HepG2 (cell line): ENCODE measurements around the gene KIAA1549. TPM values are rescaled to one million over a fixed set of nuclear protein-coding genes. Genes with fewer than 3 reads are reported as not detected.

Source experiments
- ATAC-seq: fragments of 200-7000 bp; cut with Tn5 transposase; 3 replicates; pipeline ENCODE4 v1.9.1; 2020; ENCODE audit warnings: mild to moderate bottlenecking, moderate library complexity
- BruUV-seq: library from RNA; stranded (reverse); fragments of 400-500 nt; replicated peaks from 2 replicates; lab custom pipeline; 2021; lab: Mats Ljungman, UMichigan
- CTCF ChIA-PET: fragments of 300-600 bp; formaldehyde crosslinking; extraction: SDS; loops from one replicate; lab custom pipeline; 2021; ENCODE audit warnings: low total read pairs, inconsistent platforms, low intra/inter-chr PET ratio; lab: Yijun Ruan, JAX
- POLR2A ChIA-PET: fragments of 350-600 bp; sonication (Branson Sonifier 250); formaldehyde crosslinking; loops from one replicate; lab custom pipeline; 2020; ENCODE audit warnings: antibody characterized with exemption, inconsistent platforms; lab: Yijun Ruan, JAX
- DNase-seq: peaks from one replicate; pipeline ENCODE4 v3.0.0-alpha.2; 2015; ENCODE audit warnings: low spot score
- FAIRE-seq: peaks from 3 replicates; lab custom pipeline; 2011; peaks lifted over from hg19 to GRCh38; lab: Jason Lieb, UNC
- H2AFZ ChIP-seq: one replicate; pipeline ENCODE4 v1.6.1; 2011; ENCODE audit warnings: low read length, inconsistent platforms
- H3K27ac ChIP-seq: fragments of 300-600 bp; 3 replicates; pipeline ENCODE4 v1.8.0; 2011; ENCODE audit warnings: mixed run types, mild to moderate bottlenecking, mixed read lengths, low read length, inconsistent platforms; ENCODE audit not compliant: insufficient read depth; ENCODE audit errors: extremely low read length
- H3K27me3 ChIP-seq, 2 experiments: fragments of 200-600 bp in 1 of 2; 2 replicates in 1 of 2; 3 replicates in 1 of 2; pipeline versions ENCODE4 v1.6.0 to v1.8.0; 2011; ENCODE audit warnings: low read length in 2 of 2, mild to moderate bottlenecking in 2 of 2, moderate library complexity in 2 of 2, inconsistent platforms in 1 of 2; ENCODE audit not compliant: insufficient read depth in 2 of 2, control insufficient read depth in 1 of 2
- H3K36me3 ChIP-seq, 2 experiments: fragments of 200-600 bp in 1 of 2; replicated peaks in 1 of 2; 2 replicates in 1 of 2; 3 replicates in 1 of 2; pipeline versions ENCODE4 v1.5.1 to v1.8.0; 2011; ENCODE audit warnings: low read length in 2 of 2, inconsistent platforms in 1 of 2; ENCODE audit not compliant: insufficient read depth in 2 of 2, control insufficient read depth in 1 of 2
- H3K4me1 ChIP-seq: 2 replicates; pipeline ENCODE4 v1.5.1; 2012; ENCODE audit warnings: low read length, inconsistent platforms; ENCODE audit not compliant: insufficient read depth
- H3K4me2 ChIP-seq: 2 replicates; pipeline ENCODE4 v1.6.0; 2011; ENCODE audit warnings: low read depth, low read length, inconsistent platforms
- H3K4me3 ChIP-seq, 3 experiments: fragments of 200-600 bp in 1 of 3; sonication (generic), shearing (Covaris generic) in 1 of 3; replicated peaks in 1 of 3; 2 replicates each; pipeline ENCODE4 v1.5.1; 2011 to 2016; ENCODE audit warnings: low read length in 3 of 3, inconsistent platforms in 2 of 3, low read depth in 2 of 3, mild to moderate bottlenecking in 2 of 3, control low read depth in 1 of 3, mixed read lengths in 1 of 3; ENCODE audit not compliant: insufficient read depth in 1 of 3
- H3K79me2 ChIP-seq: one replicate; pipeline ENCODE4 v1.6.1; 2011; ENCODE audit warnings: low read length, inconsistent platforms; ENCODE audit not compliant: insufficient read depth
- H3K9ac ChIP-seq: 2 replicates; pipeline ENCODE4 v1.6.0; 2011; ENCODE audit warnings: mild to moderate bottlenecking, low read depth, low read length, inconsistent platforms; ENCODE audit not compliant: insufficient read depth
- H3K9me3 ChIP-seq: 2 replicates; pipeline ENCODE4 v1.5.1; 2012; ENCODE audit warnings: mild to moderate bottlenecking, low read length
- H4K20me1 ChIP-seq: 2 replicates; pipeline ENCODE4 v1.6.0; 2011; ENCODE audit warnings: inconsistent platforms, mild to moderate bottlenecking, low read length, moderate library complexity; ENCODE audit not compliant: insufficient read depth
- HNRNPK ChIP-seq: fragments of 200-400 bp; formaldehyde crosslinking; IDR thresholded peaks from 2 replicates; pipeline ENCODE4 v1.6.1; 2018; ENCODE audit warnings: low read length, low read depth, moderate library complexity, mild to moderate bottlenecking; ENCODE audit not compliant: poor library complexity, severe bottlenecking
- KAT2B ChIP-seq: fragments of 150-350 bp; IDR thresholded peaks from 2 replicates; pipeline ENCODE4 v1.6.1; 2014; ENCODE audit warnings: low read depth, low read length, borderline replicate concordance
- NR2F6 ChIP-seq, 2 experiments: IDR thresholded peaks; 2 replicates each; pipeline ENCODE4 v1.6.1; 2016; ENCODE audit warnings: antibody characterized with exemption in 1 of 2, mild to moderate bottlenecking in 1 of 2
- PRMT3 ChIP-seq: sonication (generic); formaldehyde crosslinking; IDR thresholded peaks from 2 replicates; pipeline ENCODE4 v1.8.1; 2022; ENCODE audit warnings: low read depth, mild to moderate bottlenecking, moderate library complexity, missing genetic modification reagents, borderline replicate concordance
- TFDP2 ChIP-seq: sonication (generic); formaldehyde crosslinking; IDR thresholded peaks from 2 replicates; pipeline ENCODE4 v1.4.0; 2020; ENCODE audit warnings: missing genetic modification reagents
- ZNF225 ChIP-seq: sonication (generic); formaldehyde crosslinking; IDR thresholded peaks from 2 replicates; pipeline ENCODE4 v1.4.0; 2020; ENCODE audit warnings: mild to moderate bottlenecking, missing genetic modification reagents
- ZNF441 ChIP-seq: sonication (generic); formaldehyde crosslinking; IDR thresholded peaks from 2 replicates; pipeline ENCODE4 v1.7.0; 2021; ENCODE audit warnings: missing genetic modification reagents, borderline replicate concordance
- ZNF576 ChIP-seq: sonication (generic); formaldehyde crosslinking; IDR thresholded peaks from 2 replicates; pipeline ENCODE4 v1.4.0; 2020; ENCODE audit warnings: mild to moderate bottlenecking, missing genetic modification reagents
- WGBS: methylation state at CpG from one replicate; pipeline ENCODE4 v1.1.6; 2017; ENCODE audit warnings: low lambda C conversion rate; 5-methylcytosine and 5-hydroxymethylcytosine counted together
- in situ Hi-C: cut with HindIII; loops from 2 replicates; pipeline ENCODE4 v1.10.0; 2017; ENCODE audit warnings: low pct_unique_long_range_greater_than_20kb; ENCODE audit not compliant: extremely low pct_ligation_motif_present
- intact Hi-C: fragments of 100-400 bp; cut with micrococcal nuclease; formaldehyde crosslinking; loops from one replicate; pipeline ENCODE4 v1.10.0; 2022; ENCODE audit not compliant: unreplicated experiment
- polyA plus RNA-seq, 8 experiments: library from polyadenylated mRNA; depleted of rRNA in 3 of 8; stranded (reverse) in 7 of 8; unstranded in 1 of 8; fragments of >200 nt; fragmentation: Illumina TruSeq in 4 of 8; extraction: Trizol in 4 of 8; gene quantifications; 2 replicates each; pipeline versions ENCODE4 v1.2.1 to v1.2.3, GENCODE V29; 2011 to 2016; ENCODE audit warnings: low read depth in 4 of 8, missing spikeins in 1 of 8, mixed read lengths in 1 of 8; ENCODE audit not compliant: insufficient read depth in 1 of 8
- total RNA-seq, 5 experiments: library from RNA; depleted of rRNA; stranded (reverse); fragments of >200 nt; fragmentation: Illumina TruSeq; extraction: Trizol; gene quantifications; 2 replicates each; pipeline ENCODE4 v1.2.3, GENCODE V29; 2016; ENCODE audit warnings: low read depth in 1 of 5

KIAA1549 gene
- total and polyA plus RNA-seq, 2 of the 13 experiments (the other 11 are each of a cell fraction or from before 2014, with no cell fraction given), result 1.1 to 1.8 TPM

- ATAC-seq, result no peak
- FAIRE-seq, result no peak
- no peak overlapping the region for H3K4me2 ChIP-seq
- H3K9me3 ChIP-seq, result no peaks in the 10 kb centered on the region
- in situ Hi-C loops, result no loop called here
- H3K27me3 ChIP-seq, result no peaks in the 10 kb centered on the region
- no TSS peak for BruUV-seq
- TF ChIP-seq HNRNPK, result peak; percentile 52
- TF ChIP-seq ZNF441 (CRISPR knock-in tag), result no peak
- TF ChIP-seq NR2F6 (IDR thresholded peaks at IDR 0.05), result no peak
- TF ChIP-seq NR2F6 (CRISPR knock-in tag; IDR thresholded peaks at IDR 0.05), result no peak
- TF ChIP-seq, all 625 proteins: peak for 1
- H4K20me1 ChIP-seq, result no peaks in the 10 kb centered on the region
- H3K27ac ChIP-seq, result no peak overlapping the region
- H3K9ac ChIP-seq, result no peak overlapping the region
- H3K4me1 ChIP-seq, result peaks cover 4% of the 10 kb centered on the region
- ChIA-PET CTCF (no interaction called here), POLR2A (no interaction called here)
- no peaks in the 10 kb centered on the region for H3K79me2 ChIP-seq
- no peaks in the 10 kb centered on the region for H3K36me3 ChIP-seq
- H2AFZ ChIP-seq, result no peak overlapping the region
- no peak overlapping the region for H3K4me3 ChIP-seq
- intact Hi-C loops, result no loop called here
- no peak for DNase-seq
- WGBS, result 94% methylated on average over 3 of the region's 3 CpGs
Measured at GRCh38 chr7:138957217-138957616, 24.0 kb downstream of the KIAA1549 start.

- H3K9me3 ChIP-seq, result no peaks in the 10 kb centered on the region
- no peaks in the 10 kb centered on the region for H4K20me1 ChIP-seq
- no peak overlapping the region for H3K4me3 ChIP-seq
- no peak overlapping the region for H3K27ac ChIP-seq
- H3K79me2 ChIP-seq, result no peaks in the 10 kb centered on the region
- intact Hi-C loops, result no loop called here
- no peak overlapping the region for H2AFZ ChIP-seq
- H3K27me3 ChIP-seq, result no peaks in the 10 kb centered on the region
- CTCF ChIA-PET, result no interaction called here
- WGBS, result 80% methylated on average over 12 of the region's 14 CpGs
- H3K4me2 ChIP-seq, result no peak overlapping the region
- peak; percentile 26 for FAIRE-seq
- in situ Hi-C loops, result no loop called here
- DNase-seq, result no peak
- BruUV-seq, result no TSS peak
- peak; percentile 40; the same call in 1 of the 3 replicates for ATAC-seq
- H3K9ac ChIP-seq, result no peak overlapping the region
- TF ChIP-seq PRMT3 (CRISPR knock-in tag), result no peak
- TF ChIP-seq ZNF576 (CRISPR knock-in tag), result no peak
- no peak for TF ChIP-seq KAT2B
- TF ChIP-seq TFDP2 (CRISPR knock-in tag), result no peak
- no peak for TF ChIP-seq ZNF225 (CRISPR knock-in tag)
- TF ChIP-seq, all 625 proteins: peak for 0
- no peaks in the 10 kb centered on the region for H3K36me3 ChIP-seq
- peaks cover 11% of the 10 kb centered on the region for H3K4me1 ChIP-seq
- POLR2A ChIA-PET, result no interaction called here
Measured at GRCh38 chr7:138954545-138955475, 26.4 kb downstream of the KIAA1549 start.
